ENCODE measurements around the gene FRMPD1. TPM values are rescaled to one million over a fixed set of nuclear protein-coding genes. Genes with fewer than 3 reads are reported as not detected.

FRMPD1 gene
- total RNA-seq, 4 donors from 2014 or later: 0.34 to 0.50 (median 0.45) TPM; not detected in 1

GRCh38 chr9:37693260-37693659 is 42.5 kb downstream of the FRMPD1 start:
- DNase-seq (ENCODE audit: extremely low spot score): no peak
- Histone ChIP-seq H3K27ac (replicated peaks in 1 of 4) (no peak overlapping the region), H3K27me3 (peaks cover 0 to 28% (median 0%) of the 10 kb centered on the region in 4 donors), H3K4me1 (peaks cover 0 to 6% (median 3%) of the 10 kb centered on the region in 4 donors), H3K36me3 (no peaks in the 10 kb centered on the region), H3K9me3 (peaks cover 0 to 5% (median 0%) of the 10 kb centered on the region in 4 donors), H3K4me3 (no peak overlapping the region)
- 2% methylated on average over 4 of the region's 4 CpGs for WGBS
- TF ChIP-seq POLR2A (IDR thresholded peaks at IDR 0.05; ENCODE audit: low read depth) (no peak), EP300 (IDR thresholded peaks at IDR 0.05) (no peak), POLR2AphosphoS5 (IDR thresholded peaks at IDR 0.05) (no peak), CTCF (IDR thresholded peaks at IDR 0.05) (no peak)
- intact Hi-C loops (cut with DNase I): no loop called here

GRCh38 chr9:37694355-37694754 is 43.6 kb downstream of the FRMPD1 start:
- peaks cover 0 to 28% (median 0%) of the 10 kb centered on the region in 4 donors for H3K27me3 ChIP-seq
- peaks cover 0 to 6% (median 3%) of the 10 kb centered on the region in 4 donors for H3K4me1 ChIP-seq
- no peak for DNase-seq (ENCODE audit: extremely low spot score)
- TF ChIP-seq POLR2A (IDR thresholded peaks at IDR 0.05; ENCODE audit: low read depth): no peak
- TF ChIP-seq EP300 (IDR thresholded peaks at IDR 0.05): no peak
- no peak for TF ChIP-seq CTCF (IDR thresholded peaks at IDR 0.05)
- TF ChIP-seq POLR2AphosphoS5 (IDR thresholded peaks at IDR 0.05): no peak
- 94% methylated on average over 5 of the region's 5 CpGs for WGBS
- H3K9me3 ChIP-seq: peaks cover 0 to 5% (median 0%) of the 10 kb centered on the region in 4 donors
- no peak overlapping the region for H3K4me3 ChIP-seq
- no peaks in the 10 kb centered on the region for H3K36me3 ChIP-seq
- no peak overlapping the region for H3K27ac ChIP-seq (replicated peaks in 1 of 4)
- intact Hi-C loops (cut with DNase I): no loop called here

- Histone ChIP-seq H3K4me3 (no peak overlapping the region), H3K9me3 (no peaks in the 10 kb centered on the region), H3K36me3 (no peaks in the 10 kb centered on the region), H3K27me3 (peaks cover 0 to 13% (median 0%) of the 10 kb centered on the region in 4 donors), H3K4me1 (peaks cover 0 to 6% (median 3%) of the 10 kb centered on the region in 4 donors), H3K27ac (replicated peaks in 1 of 4) (no peak overlapping the region)
- TF ChIP-seq POLR2A (IDR thresholded peaks at IDR 0.05; ENCODE audit: low read depth): no peak
- TF ChIP-seq POLR2AphosphoS5 (IDR thresholded peaks at IDR 0.05): no peak
- TF ChIP-seq CTCF (IDR thresholded peaks at IDR 0.05): no peak
- no peak for TF ChIP-seq EP300 (IDR thresholded peaks at IDR 0.05)
- intact Hi-C loops (cut with DNase I): no loop called here
- DNase-seq (ENCODE audit: extremely low spot score): no peak
- 59% methylated on average over 1 of the region's 1 CpG for WGBS
These were observed 45.8 kb downstream of the FRMPD1 start for GRCh38 chr9:37696528-37696927.

- H3K36me3 ChIP-seq: no peaks in the 10 kb centered on the region
- no peaks in the 10 kb centered on the region for H3K4me1 ChIP-seq
- no peak for TF ChIP-seq EP300 (IDR thresholded peaks at IDR 0.05)
- TF ChIP-seq POLR2A (IDR thresholded peaks at IDR 0.05; ENCODE audit: low read depth): no peak
- no peak for TF ChIP-seq CTCF (IDR thresholded peaks at IDR 0.05)
- TF ChIP-seq POLR2AphosphoS5 (IDR thresholded peaks at IDR 0.05): no peak
- intact Hi-C loops (cut with DNase I): no loop called here
- H3K27me3 ChIP-seq: peaks cover 0 to 6% (median 0%) of the 10 kb centered on the region in 4 donors
- no peak for DNase-seq (ENCODE audit: extremely low spot score)
- 51% methylated on average over 3 of the region's 3 CpGs for WGBS
- H3K27ac ChIP-seq (replicated peaks in 1 of 4): no peak overlapping the region
- H3K4me3 ChIP-seq: no peak overlapping the region
- no peaks in the 10 kb centered on the region for H3K9me3 ChIP-seq
These were observed 49.4 kb downstream of the FRMPD1 start for GRCh38 chr9:37700131-37700530.

GRCh38 chr9:37700900-37701299 is 50.1 kb downstream of the FRMPD1 start:
- 93% methylated on average over 3 of the region's 3 CpGs for WGBS
- intact Hi-C loops (cut with DNase I): no loop called here
- no peaks in the 10 kb centered on the region for H3K4me1 ChIP-seq
- H3K9me3 ChIP-seq: no peaks in the 10 kb centered on the region
- H3K36me3 ChIP-seq: no peaks in the 10 kb centered on the region
- H3K4me3 ChIP-seq: no peak overlapping the region
- TF ChIP-seq CTCF (IDR thresholded peaks at IDR 0.05) (no peak), EP300 (IDR thresholded peaks at IDR 0.05) (no peak), POLR2AphosphoS5 (IDR thresholded peaks at IDR 0.05) (no peak), POLR2A (IDR thresholded peaks at IDR 0.05; ENCODE audit: low read depth) (no peak)
- H3K27ac ChIP-seq (replicated peaks in 1 of 4): no peak overlapping the region
- no peak for DNase-seq (ENCODE audit: extremely low spot score)
- no peaks in the 10 kb centered on the region for H3K27me3 ChIP-seq
